Heart left ventricle (tissue), 16 donors: ENCODE results near the gene TWF1. TPM values are rescaled to one million over a fixed set of nuclear protein-coding genes. Genes with fewer than 3 reads are reported as not detected.

ENCODE experiments used
- ATAC-seq, 4 donors: fragments of 200-7000 bp; cut with Tn5 transposase; one replicate each; pipeline ENCODE4 v1.9.1; 2020 to 2022; ENCODE audit warnings: moderate library complexity in 4 of 4, mild to moderate bottlenecking in 3 of 4, moderate number of reproducible peaks in 1 of 4
- DNase-seq, 5 donors: peaks; one replicate each; pipeline ENCODE4 v3.0.0-alpha.2; 2020
- H3K27ac ChIP-seq, 12 donors: fragments of 200-600 bp; sonication (generic) in 4 of 12; one replicate each; pipeline versions ENCODE4 v1.5.0 to v1.8.0; 2016 to 2022; ENCODE audit warnings: mild to moderate bottlenecking in 2 of 12
- H3K27me3 ChIP-seq, 9 donors: fragments of 200-600 bp; sonication (generic) in 2 of 9; one replicate each; pipeline versions ENCODE4 v1.5.1 to v1.8.0; 2016 to 2022; ENCODE audit warnings: mild to moderate bottlenecking in 3 of 9
- H3K36me3 ChIP-seq, 9 donors: fragments of 200-600 bp; sonication (generic) in 2 of 9; one replicate each; pipeline versions ENCODE4 v1.5.0 to v1.8.0; 2018 to 2022; ENCODE audit warnings: mild to moderate bottlenecking in 2 of 9
- H3K4me1 ChIP-seq, 12 donors: fragments of 200-600 bp; sonication (generic) in 4 of 12; one replicate each; pipeline versions ENCODE4 v1.5.0 to v1.8.0; 2016 to 2022; ENCODE audit warnings: mild to moderate bottlenecking in 3 of 12
- H3K4me3 ChIP-seq, 12 donors: fragments of 200-600 bp; sonication (generic) in 4 of 12; one replicate each; pipeline versions ENCODE4 v1.5.0 to v1.8.0; 2017 to 2022; ENCODE audit warnings: mild to moderate bottlenecking in 9 of 12, moderate library complexity in 4 of 12
- H3K9me3 ChIP-seq, 12 donors: fragments of 200-600 bp; sonication (generic) in 4 of 12; one replicate each; pipeline versions ENCODE4 v1.5.0 to v1.8.0; 2016 to 2022; ENCODE audit warnings: mild to moderate bottlenecking in 1 of 12
- POLR2A ChIP-seq, 2 donors: fragments of 450-650 bp; IDR thresholded peaks; one replicate each; pipeline ENCODE4 v1.6.1; 2017; ENCODE audit warnings: antibody characterized with exemption in 2 of 2, mild to moderate bottlenecking in 2 of 2, moderate library complexity in 2 of 2
- WGBS, 4 donors: extraction: QIAGEN DNeasy Blood & Tissue Kit in 2 of 4; methylation state at CpG; one replicate each; pipeline versions ENCODE4 v1.1.5 to v1.1.7; 2013 to 2018; 5-methylcytosine and 5-hydroxymethylcytosine counted together
- intact Hi-C, 10 donors: fragments of 100-400 bp; cut with DNase I; formaldehyde crosslinking; loops; one replicate each; pipeline versions ENCODE4 v1.11.1 to v1.14.2; 2022
- polyA plus RNA-seq, 2 donors: library from polyadenylated mRNA; stranded (reverse); fragments of 200-250 nt; gene quantifications; one replicate each; pipeline ENCODE4 v1.2.3, GENCODE V29; 2013
- total RNA-seq, 9 donors: library from RNA; depleted of rRNA in 2 of 9; stranded (reverse); fragments of >200 nt in 2 of 9; fragmentation: NEBNext Ultra II Directional in 3 of 9; extraction: Animal tissue kit (Norgen Biotek cat#: 25700) in 3 of 9; gene quantifications; one replicate each; pipeline versions ENCODE4 v1.1.0 to v1.2.4, GENCODE V29; 2016 to 2023
- TF ChIP-seq, protein P1 (sequence below), 12 donors: fragments of 200-600 bp; sonication (generic) in 4 of 12; IDR thresholded peaks; one replicate each; pipeline versions ENCODE4 v1.5.0 to v1.8.0; 2018 to 2022; ENCODE audit warnings: antibody characterized with exemption in 12 of 12, mild to moderate bottlenecking in 5 of 12
- donor health status: ischemic (EF 13 %, LVEDD 7.1; RV severe dilation, severe dysfunction).
- donor health status: healthy with polysubstance abuse.
- donor health status: DM: no; HTN: yes; CAD: no.
- donor health status: DM: no; HTN: no; CAD: no.
- donor health status: ischemic (EF 25% LVEDD 6.9; RV normal size, moderate dysfunction).
- donor health status: ischemic (EF 25% LVEDD 5.7; RV mildly dilated, moderate dysfunction).
- donor health status: healthy.
- donor health status: DM: yes; HTN: yes; CAD: no.
- donor health status: ischemic (EF 35%, LVEDD 5.7; RV mildly dilated, moderate dysfunction).
- donor health status: nonischemic (EF 11% LVEDD 7.7; RV severe dilation, severe dysfunction).
- donor health status: DM: yes; HTN: yes; CAD: no.
- donor health status: PGD.
- donor health status: ischemic (EF 29% LVEDD 5.4; RV normal size, mild dysfunction).
- donor health status: nonischemic (EF 23%, LVEDD 6.1; RV moderate dilation, normal function).

TWF1 gene
- total and polyA plus RNA-seq, 11 donors = 8.3 to 34.6 (median 10.7) TPM

- Histone ChIP-seq H3K36me3 (peaks cover 0 to 55% (median 41%) of the 10 kb centered on the region in 9 donors), H3K27me3 (no peaks in the 10 kb centered on the region), H3K4me3 (no peak overlapping the region), H3K27ac (no peak overlapping the region), H3K4me1 (peaks cover 0 to 3% (median 0%) of the 10 kb centered on the region in 12 donors), H3K9me3 (no peaks in the 10 kb centered on the region)
- no peak for TF ChIP-seq POLR2A (IDR thresholded peaks at IDR 0.05)
- peak in 1 of 4 donors; percentile 33 for ATAC-seq
- no peak for DNase-seq
- intact Hi-C loops = no loop called here
Measured at GRCh38 chr12:43789941-43790340, 16.2 kb downstream of the TWF1 start.

- TF ChIP-seq, protein P1, sequence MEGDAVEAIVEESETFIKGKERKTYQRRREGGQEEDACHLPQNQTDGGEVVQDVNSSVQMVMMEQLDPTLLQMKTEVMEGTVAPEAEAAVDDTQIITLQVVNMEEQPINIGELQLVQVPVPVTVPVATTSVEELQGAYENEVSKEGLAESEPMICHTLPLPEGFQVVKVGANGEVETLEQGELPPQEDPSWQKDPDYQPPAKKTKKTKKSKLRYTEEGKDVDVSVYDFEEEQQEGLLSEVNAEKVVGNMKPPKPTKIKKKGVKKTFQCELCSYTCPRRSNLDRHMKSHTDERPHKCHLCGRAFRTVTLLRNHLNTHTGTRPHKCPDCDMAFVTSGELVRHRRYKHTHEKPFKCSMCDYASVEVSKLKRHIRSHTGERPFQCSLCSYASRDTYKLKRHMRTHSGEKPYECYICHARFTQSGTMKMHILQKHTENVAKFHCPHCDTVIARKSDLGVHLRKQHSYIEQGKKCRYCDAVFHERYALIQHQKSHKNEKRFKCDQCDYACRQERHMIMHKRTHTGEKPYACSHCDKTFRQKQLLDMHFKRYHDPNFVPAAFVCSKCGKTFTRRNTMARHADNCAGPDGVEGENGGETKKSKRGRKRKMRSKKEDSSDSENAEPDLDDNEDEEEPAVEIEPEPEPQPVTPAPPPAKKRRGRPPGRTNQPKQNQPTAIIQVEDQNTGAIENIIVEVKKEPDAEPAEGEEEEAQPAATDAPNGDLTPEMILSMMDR (IDR thresholded peaks at IDR 0.05) = no peak
- TF ChIP-seq POLR2A (IDR thresholded peaks at IDR 0.05) = no peak
- Histone ChIP-seq H3K4me3 (no peak overlapping the region), H3K36me3 (peaks cover 0 to 63% (median 55%) of the 10 kb centered on the region in 9 donors), H3K27ac (no peak overlapping the region), H3K27me3 (no peaks in the 10 kb centered on the region), H3K4me1 (peaks cover 0 to 3% (median 0%) of the 10 kb centered on the region in 12 donors), H3K9me3 (no peaks in the 10 kb centered on the region)
- ATAC-seq (no peak), DNase-seq (no peak)
- intact Hi-C loops = no loop called here
Measured at GRCh38 chr12:43786899-43787693, 19.0 kb downstream of the TWF1 start.

- Histone ChIP-seq H3K27me3 (no peaks in the 10 kb centered on the region), H3K9me3 (no peaks in the 10 kb centered on the region), H3K4me1 (no peaks in the 10 kb centered on the region), H3K36me3 (peaks cover 0 to 98% (median 91%) of the 10 kb centered on the region in 9 donors), H3K4me3 (no peak overlapping the region), H3K27ac (no peak overlapping the region)
- TF ChIP-seq POLR2A (IDR thresholded peaks at IDR 0.05) = no peak
- TF ChIP-seq, protein P1 (IDR thresholded peaks at IDR 0.05) = peak in 10 of 12 donors; percentile 7 to 45 (median 23)
- 62 to 69% (median 64%) methylated on average over 3 of the region's 3 CpGs for whole genome bisulfite sequencing, 4 donors
- no peak for DNase-seq
- ATAC-seq = no peak
- intact Hi-C loops = loop anchor here in 4 of 10 donors (5.0 to 10.0 kb wide), 2 partner anchors 106 to 108 kb away; no protein-coding TSS in a partner anchor
Measured at GRCh38 chr12:43776498-43776897, 29.6 kb downstream of the TWF1 start.

DNA sequence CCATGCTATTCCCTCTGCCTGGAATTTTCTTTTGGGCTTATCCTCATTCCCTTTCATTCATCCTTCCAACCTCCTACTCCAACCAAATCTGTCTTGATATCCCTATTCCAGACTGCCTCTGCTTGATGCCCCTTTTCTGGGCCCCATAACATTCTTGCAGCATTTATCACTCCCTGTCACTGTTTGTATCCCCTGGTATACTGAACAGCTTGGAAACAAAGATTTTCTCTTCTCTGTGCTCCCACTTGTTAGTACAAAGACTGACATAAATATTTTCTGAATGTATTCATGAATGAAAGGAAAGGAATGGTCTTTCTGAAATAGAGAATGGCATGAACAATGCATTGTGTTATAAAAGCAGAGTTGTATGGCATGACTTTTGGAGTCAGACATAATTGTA lies 39.8 kb downstream of the TWF1 start:
- TF ChIP-seq, protein P1 (IDR thresholded peaks at IDR 0.05) = no peak
- no peak for TF ChIP-seq POLR2A (IDR thresholded peaks at IDR 0.05)
- no peak overlapping the region for H3K27ac ChIP-seq
- no peaks in the 10 kb centered on the region for H3K27me3 ChIP-seq
- H3K4me3 ChIP-seq = no peak overlapping the region
- DNase-seq (no peak), ATAC-seq (no peak)
- intact Hi-C loops = no loop called here
- H3K9me3 ChIP-seq = no peaks in the 10 kb centered on the region
- H3K36me3 ChIP-seq = peaks cover 0 to 37% (median 19%) of the 10 kb centered on the region in 9 donors
- peaks cover 0 to 12% (median 0%) of the 10 kb centered on the region in 12 donors for H3K4me1 ChIP-seq
